ENCODE data around the gene RPL11. TPM values are rescaled to one million over a fixed set of nuclear protein-coding genes. Genes with fewer than 3 reads are reported as not detected.

The RPL11 gene
- total RNA-seq, 5 donors from 2014 or later (not counting 1 experiment from before 2014, with no cell fraction given) = 1,758 to 2,043 (median 1,921) TPM

- H3K36me3 ChIP-seq (ENCODE audit: control insufficient read depth in 2 of 2, extremely low read depth in 1 of 2, insufficient read depth in 1 of 2, low read length in 1 of 2) = peaks cover 9 to 68% of the 10 kb centered on the region in 2 donors
- H3K27me3 ChIP-seq (replicated peaks in 1 of 2; ENCODE audit: control insufficient read depth in 2 of 2, extremely low read depth in 1 of 2, insufficient read depth in 2 of 2, low read length in 1 of 2) = no peaks in the 10 kb centered on the region
- Mint-ChIP-seq H3K27me3 (no peaks in the 10 kb centered on the region), H3K27ac (no peak overlapping the region), H3K36me3 (peaks cover 42% of the 10 kb centered on the region), H3K9me3 (no peaks in the 10 kb centered on the region), H3K4me1 (peaks cover 22 to 31% (median 25%) of the 10 kb centered on the region in 3 donors), H3K4me3 (no peak overlapping the region)
- H3K27ac ChIP-seq (ENCODE audit: low read length) = no peak overlapping the region
- CTCF ChIA-PET = no interaction called here
- H3K9me3 ChIP-seq = no peaks in the 10 kb centered on the region
- peaks cover 0 to 5% of the 10 kb centered on the region in 2 experiments for H3K4me1 ChIP-seq (ENCODE audit: control insufficient read depth in 1 of 2, extremely low read depth in 1 of 2, insufficient read depth in 2 of 2, low read length in 2 of 2)
- no peak overlapping the region for H3K4me3 ChIP-seq (ENCODE audit: control insufficient read depth in 1 of 2, extremely low read depth in 1 of 2, low read length in 1 of 2)
- no peak for DNase-seq
- ATAC-seq (replicated peaks in 1 of 4) = no peak
- POLR2A ChIA-PET = no interaction called here
- WGBS (ENCODE audit: insufficient coverage) = 100% methylated on average over 1 of the region's 2 CpGs
These were observed 9.7 kb downstream of the RPL11 start for GRCh38 chr1:23701310-23701709.

GRCh38 chr1:23701996-23702395, 10.4 kb downstream of the RPL11 start:
- Mint-ChIP-seq H3K27me3 (no peaks in the 10 kb centered on the region), H3K4me1 (peaks cover 17 to 24% (median 18%) of the 10 kb centered on the region in 3 donors), H3K36me3 (peaks cover 37% of the 10 kb centered on the region), H3K27ac (no peak overlapping the region), H3K9me3 (no peaks in the 10 kb centered on the region), H3K4me3 (no peak overlapping the region)
- Histone ChIP-seq H3K4me3 (ENCODE audit: control insufficient read depth in 1 of 2, extremely low read depth in 1 of 2, low read length in 1 of 2) (no peak overlapping the region), H3K4me1 (ENCODE audit: control insufficient read depth in 1 of 2, extremely low read depth in 1 of 2, insufficient read depth in 2 of 2, low read length in 2 of 2) (peaks cover 0 to 5% of the 10 kb centered on the region in 2 experiments), H3K9me3 (no peaks in the 10 kb centered on the region), H3K36me3 (ENCODE audit: control insufficient read depth in 2 of 2, extremely low read depth in 1 of 2, insufficient read depth in 1 of 2, low read length in 1 of 2) (peaks cover 10 to 62% of the 10 kb centered on the region in 2 donors), H3K27ac (ENCODE audit: low read length) (no peak overlapping the region), H3K27me3 (replicated peaks in 1 of 2; ENCODE audit: control insufficient read depth in 2 of 2, extremely low read depth in 1 of 2, insufficient read depth in 2 of 2, low read length in 1 of 2) (no peaks in the 10 kb centered on the region)
- no peak for ATAC-seq (replicated peaks in 1 of 4)
- ChIA-PET CTCF (no interaction called here), POLR2A (no interaction called here)
- 100% methylated on average over 2 of the region's 5 CpGs for WGBS (ENCODE audit: insufficient coverage)
- no peak for DNase-seq

GRCh38 chr1:23704834-23705495, 13.4 kb downstream of the RPL11 start:
- ChIA-PET POLR2A (interaction anchor here (0.6 kb wide), 3 partner anchors 12 to 50 kb away, joined by 3 to 5 read pairs (median 5); no protein-coding TSS in a partner anchor), CTCF (no interaction called here)
- Mint-ChIP-seq H3K27me3 (no peaks in the 10 kb centered on the region), H3K36me3 (peaks cover 13% of the 10 kb centered on the region), H3K9me3 (no peaks in the 10 kb centered on the region), H3K4me3 (no peak overlapping the region), H3K4me1 (peaks cover 0 to 9% (median 2%) of the 10 kb centered on the region in 3 donors), H3K27ac (no peak overlapping the region)
- Histone ChIP-seq H3K4me3 (ENCODE audit: control insufficient read depth in 1 of 2, extremely low read depth in 1 of 2, low read length in 1 of 2) (no peak overlapping the region), H3K4me1 (ENCODE audit: control insufficient read depth in 1 of 2, extremely low read depth in 1 of 2, insufficient read depth in 2 of 2, low read length in 2 of 2) (no peaks in the 10 kb centered on the region), H3K27ac (ENCODE audit: low read length) (no peak overlapping the region), H3K27me3 (replicated peaks in 1 of 2; ENCODE audit: control insufficient read depth in 2 of 2, extremely low read depth in 1 of 2, insufficient read depth in 2 of 2, low read length in 1 of 2) (no peaks in the 10 kb centered on the region), H3K36me3 (ENCODE audit: control insufficient read depth in 2 of 2, extremely low read depth in 1 of 2, insufficient read depth in 1 of 2, low read length in 1 of 2) (peaks cover 7 to 34% of the 10 kb centered on the region in 2 donors), H3K9me3 (no peaks in the 10 kb centered on the region)
- WGBS (ENCODE audit: insufficient coverage) = 93% methylated on average over 3 of the region's 6 CpGs
- ATAC-seq (replicated peaks in 1 of 4) = no peak
- no peak for DNase-seq

- ATAC-seq (replicated peaks in 1 of 4) = no peak
- no peak overlapping the region for H3K4me3 Mint-ChIP-seq
- Histone ChIP-seq H3K4me1 (ENCODE audit: control insufficient read depth in 1 of 2, extremely low read depth in 1 of 2, insufficient read depth in 2 of 2, low read length in 2 of 2) (no peaks in the 10 kb centered on the region), H3K27ac (ENCODE audit: low read length) (no peak overlapping the region), H3K27me3 (replicated peaks in 1 of 2; ENCODE audit: control insufficient read depth in 2 of 2, extremely low read depth in 1 of 2, insufficient read depth in 2 of 2, low read length in 1 of 2) (no peaks in the 10 kb centered on the region), H3K4me3 (ENCODE audit: control insufficient read depth in 1 of 2, extremely low read depth in 1 of 2, low read length in 1 of 2) (no peak overlapping the region), H3K9me3 (no peaks in the 10 kb centered on the region), H3K36me3 (ENCODE audit: control insufficient read depth in 2 of 2, extremely low read depth in 1 of 2, insufficient read depth in 1 of 2, low read length in 1 of 2) (peaks cover 3% of the 10 kb centered on the region in 2 donors)
- H3K36me3 Mint-ChIP-seq = no peaks in the 10 kb centered on the region
- no peaks in the 10 kb centered on the region for H3K27me3 Mint-ChIP-seq
- no peak overlapping the region for H3K27ac Mint-ChIP-seq
- WGBS (ENCODE audit: insufficient coverage) = 98% methylated on average over 4 of the region's 4 CpGs
- peaks cover 0 to 5% (median 5%) of the 10 kb centered on the region in 3 donors for H3K4me1 Mint-ChIP-seq
- no peaks in the 10 kb centered on the region for H3K9me3 Mint-ChIP-seq
- ChIA-PET CTCF (no interaction called here), POLR2A (no interaction called here)
- no peak for DNase-seq
These were observed 17.6 kb downstream of the RPL11 start for GRCh38 chr1:23709229-23709628.

- Histone ChIP-seq H3K36me3 (ENCODE audit: control insufficient read depth in 2 of 2, extremely low read depth in 1 of 2, insufficient read depth in 1 of 2, low read length in 1 of 2) (peaks cover 0 to 4% of the 10 kb centered on the region in 2 donors), H3K9me3 (no peaks in the 10 kb centered on the region), H3K27ac (ENCODE audit: low read length) (no peak overlapping the region), H3K4me3 (ENCODE audit: control insufficient read depth in 1 of 2, extremely low read depth in 1 of 2, low read length in 1 of 2) (no peak overlapping the region), H3K4me1 (ENCODE audit: control insufficient read depth in 1 of 2, extremely low read depth in 1 of 2, insufficient read depth in 2 of 2, low read length in 2 of 2) (peaks cover 0 to 4% of the 10 kb centered on the region in 2 experiments), H3K27me3 (replicated peaks in 1 of 2; ENCODE audit: control insufficient read depth in 2 of 2, extremely low read depth in 1 of 2, insufficient read depth in 2 of 2, low read length in 1 of 2) (no peaks in the 10 kb centered on the region)
- 100% methylated on average over 3 of the region's 3 CpGs for WGBS (ENCODE audit: insufficient coverage)
- Mint-ChIP-seq H3K9me3 (no peaks in the 10 kb centered on the region), H3K27ac (no peak overlapping the region), H3K27me3 (no peaks in the 10 kb centered on the region), H3K4me1 (peaks cover 5 to 12% (median 8%) of the 10 kb centered on the region in 3 donors), H3K36me3 (peaks cover 4% of the 10 kb centered on the region), H3K4me3 (no peak overlapping the region)
- ATAC-seq (replicated peaks in 1 of 4) = no peak
- CTCF ChIA-PET = no interaction called here
- POLR2A ChIA-PET = no interaction called here
- no peak for DNase-seq
These were observed 26.9 kb downstream of the RPL11 start for GRCh38 chr1:23718482-23718881.

- Mint-ChIP-seq H3K4me1 (peaks cover 5 to 12% (median 8%) of the 10 kb centered on the region in 3 donors), H3K4me3 (no peak overlapping the region), H3K36me3 (peaks cover 4% of the 10 kb centered on the region), H3K27ac (peak overlapping the region in 1 of 2 donors; percentile 12), H3K27me3 (no peaks in the 10 kb centered on the region), H3K9me3 (no peaks in the 10 kb centered on the region)
- Histone ChIP-seq H3K4me1 (ENCODE audit: control insufficient read depth in 1 of 2, extremely low read depth in 1 of 2, insufficient read depth in 2 of 2, low read length in 2 of 2) (peaks cover 0 to 4% of the 10 kb centered on the region in 2 experiments), H3K36me3 (ENCODE audit: control insufficient read depth in 2 of 2, extremely low read depth in 1 of 2, insufficient read depth in 1 of 2, low read length in 1 of 2) (peaks cover 0 to 4% of the 10 kb centered on the region in 2 donors), H3K4me3 (ENCODE audit: control insufficient read depth in 1 of 2, extremely low read depth in 1 of 2, low read length in 1 of 2) (no peak overlapping the region), H3K9me3 (no peaks in the 10 kb centered on the region), H3K27ac (ENCODE audit: low read length) (peak overlapping the region; percentile 60), H3K27me3 (replicated peaks in 1 of 2; ENCODE audit: control insufficient read depth in 2 of 2, extremely low read depth in 1 of 2, insufficient read depth in 2 of 2, low read length in 1 of 2) (no peaks in the 10 kb centered on the region)
- no peak for ATAC-seq (replicated peaks in 1 of 4)
- WGBS (ENCODE audit: insufficient coverage) = 79% methylated on average over 2 of the region's 3 CpGs
- POLR2A ChIA-PET = no interaction called here
- no peak for DNase-seq
- CTCF ChIA-PET = no interaction called here
These were observed 27.7 kb downstream of the RPL11 start for GRCh38 chr1:23719162-23719820.

Data from T-cell (primary cell).